SKM-1 (cell line): ENCODE data around the gene HORMAD2.

Experiments
- DNase-seq: peaks from one replicate; lab custom pipeline; 2025; ENCODE audit not compliant: unreplicated experiment; lab: John Stamatoyannopoulos, UW

The HORMAD2 gene

GRCh38 chr22:30104501-30105156, 24.4 kb downstream of the HORMAD2 start:
- DNase-seq: no peak

- no peak for DNase-seq
Measured at GRCh38 chr22:30105483-30105882, 25.2 kb downstream of the HORMAD2 start.

- no peak for DNase-seq
Measured at GRCh38 chr22:30113494-30113893, 33.2 kb downstream of the HORMAD2 start.

GRCh38 chr22:30114361-30114760, 34.1 kb downstream of the HORMAD2 start:
- no peak for DNase-seq

- DNase-seq: no peak
Measured at GRCh38 chr22:30115705-30116104, 35.4 kb downstream of the HORMAD2 start.

GRCh38 chr22:30116362-30117117, 36.3 kb downstream of the HORMAD2 start:
- DNase-seq: no peak

- no peak for DNase-seq
Measured at GRCh38 chr22:30117256-30117655, 37.0 kb downstream of the HORMAD2 start.

- DNase-seq: no peak
Measured at GRCh38 chr22:30118291-30118690, 38.0 kb downstream of the HORMAD2 start.

GRCh38 chr22:30121960-30122359, 41.7 kb downstream of the HORMAD2 start:
- DNase-seq: no peak

- no peak for DNase-seq
Measured at GRCh38 chr22:30123463-30123862, 43.2 kb downstream of the HORMAD2 start.

GRCh38 chr22:30127749-30128166, 47.5 kb downstream of the HORMAD2 start:
- peak; percentile 37 for DNase-seq

GRCh38 chr22:30128511-30128910, 48.2 kb downstream of the HORMAD2 start:
- DNase-seq: no peak

GRCh38 chr22:30129636-30130035, 49.4 kb downstream of the HORMAD2 start:
- DNase-seq: no peak

GRCh38 chr22:30132290-30132996, 52.2 kb downstream of the HORMAD2 start:
- DNase-seq: no peak

- DNase-seq: no peak
Measured at GRCh38 chr22:30140414-30140813, 60.1 kb downstream of the HORMAD2 start.

GRCh38 chr22:30143265-30143664, 63.0 kb downstream of the HORMAD2 start:
- no peak for DNase-seq

GRCh38 chr22:30144391-30144790, 64.1 kb downstream of the HORMAD2 start:
- DNase-seq: no peak

GRCh38 chr22:30150212-30150611, 69.9 kb downstream of the HORMAD2 start:
- DNase-seq: no peak

GRCh38 chr22:30158277-30158676, 78.0 kb downstream of the HORMAD2 start:
- DNase-seq: no peak

GRCh38 chr22:30158744-30159500, 78.7 kb downstream of the HORMAD2 start:
- no peak for DNase-seq
